ENCODE data around the gene DUSP8.

DNA sequence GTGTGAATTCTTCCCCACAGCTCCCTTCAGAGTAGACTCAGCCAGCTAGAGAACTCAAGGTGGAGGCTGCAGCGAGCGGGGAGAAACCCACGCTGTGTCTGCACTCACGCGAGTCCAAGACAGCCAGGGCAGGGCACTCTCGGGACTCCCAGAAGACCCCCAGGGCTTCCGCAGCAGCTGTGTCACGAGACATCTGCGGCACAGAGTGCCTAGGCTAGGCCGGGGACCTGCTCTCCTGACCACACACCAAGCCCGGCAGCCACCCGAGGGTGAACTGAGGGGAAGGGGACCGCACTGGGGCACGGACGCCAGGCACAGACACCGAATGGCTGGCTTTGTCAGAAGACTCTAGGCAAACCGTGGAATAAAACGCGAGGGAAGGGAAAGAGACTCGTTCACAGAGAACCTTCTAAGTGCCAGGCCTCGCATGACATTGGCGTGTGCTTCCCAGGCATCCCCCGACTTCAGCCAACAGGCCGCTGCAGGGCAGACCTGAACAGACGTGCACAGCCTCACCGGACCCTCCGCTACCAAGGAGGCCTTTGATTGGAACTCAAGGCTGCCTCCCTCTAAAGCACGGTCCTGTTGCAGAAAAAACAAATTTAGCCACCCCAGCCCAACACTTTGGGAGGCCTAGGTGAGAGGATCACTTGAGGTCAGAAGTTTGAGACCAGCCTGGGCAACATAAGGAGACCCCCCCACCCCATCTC is 67.3 kb downstream of the DUSP8 start:
- TF ChIP-seq, protein P1, sequence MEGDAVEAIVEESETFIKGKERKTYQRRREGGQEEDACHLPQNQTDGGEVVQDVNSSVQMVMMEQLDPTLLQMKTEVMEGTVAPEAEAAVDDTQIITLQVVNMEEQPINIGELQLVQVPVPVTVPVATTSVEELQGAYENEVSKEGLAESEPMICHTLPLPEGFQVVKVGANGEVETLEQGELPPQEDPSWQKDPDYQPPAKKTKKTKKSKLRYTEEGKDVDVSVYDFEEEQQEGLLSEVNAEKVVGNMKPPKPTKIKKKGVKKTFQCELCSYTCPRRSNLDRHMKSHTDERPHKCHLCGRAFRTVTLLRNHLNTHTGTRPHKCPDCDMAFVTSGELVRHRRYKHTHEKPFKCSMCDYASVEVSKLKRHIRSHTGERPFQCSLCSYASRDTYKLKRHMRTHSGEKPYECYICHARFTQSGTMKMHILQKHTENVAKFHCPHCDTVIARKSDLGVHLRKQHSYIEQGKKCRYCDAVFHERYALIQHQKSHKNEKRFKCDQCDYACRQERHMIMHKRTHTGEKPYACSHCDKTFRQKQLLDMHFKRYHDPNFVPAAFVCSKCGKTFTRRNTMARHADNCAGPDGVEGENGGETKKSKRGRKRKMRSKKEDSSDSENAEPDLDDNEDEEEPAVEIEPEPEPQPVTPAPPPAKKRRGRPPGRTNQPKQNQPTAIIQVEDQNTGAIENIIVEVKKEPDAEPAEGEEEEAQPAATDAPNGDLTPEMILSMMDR (conservative IDR thresholded peaks at IDR 0.05) = no peak
- no peak for TF ChIP-seq ZFX (IDR thresholded peaks at IDR 0.05)

Data from C4-2B (cell line).